K562 (cell line): ENCODE measurements around the gene COX6B2. TPM values are rescaled to one million over a fixed set of nuclear protein-coding genes. Genes with fewer than 3 reads are reported as not detected.

Source experiments
- AFF4 ChIP-seq: sonication (generic); formaldehyde crosslinking; IDR thresholded peaks from 2 replicates; pipeline ENCODE4 v1.8.0; 2023; ENCODE audit warnings: mild to moderate bottlenecking, missing genetic modification reagents
- CBX3 ChIP-seq, 2 experiments: IDR thresholded peaks; 1 replicate in 1 of 2; 2 replicates in 1 of 2; pipeline ENCODE4 v1.6.1; 2012; ENCODE audit warnings: inconsistent platforms in 2 of 2, low read length in 2 of 2, borderline replicate concordance in 1 of 2, control low read depth in 1 of 2
- CCAR2 ChIP-seq: fragments of 200-400 bp; formaldehyde crosslinking; IDR thresholded peaks from 2 replicates; pipeline ENCODE4 v1.6.1; 2017; ENCODE audit warnings: mild to moderate bottlenecking, low read depth, low read length
- CSDE1 ChIP-seq, 2 experiments: fragments of 450-650 bp; IDR thresholded peaks; 2 replicates each; pipeline ENCODE4 v1.6.1; 2016; ENCODE audit warnings: mild to moderate bottlenecking in 1 of 2
- ETS1 ChIP-seq: conservative IDR thresholded peaks from 2 replicates; pipeline ENCODE4 v1.6.1; 2011; ENCODE audit warnings: low read depth, mild to moderate bottlenecking, low read length; ENCODE audit not compliant: control insufficient read depth
- NCOA2 ChIP-seq, 2 experiments: fragments of 450-650 bp; IDR thresholded peaks; 2 replicates each; pipeline ENCODE4 v1.6.1; 2018; ENCODE audit warnings: mild to moderate bottlenecking in 2 of 2, moderate library complexity in 1 of 2; ENCODE audit not compliant: partially characterized antibody in 2 of 2
- NELFE ChIP-seq: IDR thresholded peaks from 2 replicates; pipeline ENCODE4 v1.6.1; 2011; ENCODE audit warnings: mild to moderate bottlenecking; ENCODE audit not compliant: insufficient read depth, insufficient read length
- PML ChIP-seq: IDR thresholded peaks from 2 replicates; pipeline ENCODE4 v1.6.1; 2012; ENCODE audit warnings: low read length, inconsistent platforms
- POLR2AphosphoS5 ChIP-seq: IDR thresholded peaks from 2 replicates; pipeline ENCODE4 v1.6.1; 2011; ENCODE audit warnings: mild to moderate bottlenecking, low read depth, low read length, moderate library complexity; ENCODE audit not compliant: control insufficient read depth, insufficient read depth
- SMC3 ChIP-seq: conservative IDR thresholded peaks from 2 replicates; pipeline ENCODE4 v1.6.1; 2011; ENCODE audit warnings: low read depth, low read length, improper control_type of control experiment; ENCODE audit not compliant: insufficient read depth
- TCF3 ChIP-seq: sonication (generic); formaldehyde crosslinking; IDR thresholded peaks from 2 replicates; pipeline ENCODE4 v1.4.0; 2020; ENCODE audit warnings: mild to moderate bottlenecking, missing genetic modification reagents
- ZBTB34 ChIP-seq: fragments of 250-450 bp; sonication (Bioruptor Pico); IDR thresholded peaks from 2 replicates; pipeline ENCODE4 v1.8.0; 2021; ENCODE audit warnings: mild to moderate bottlenecking, moderate library complexity
- ZFP91 ChIP-seq: sonication (generic); formaldehyde crosslinking; IDR thresholded peaks from 2 replicates; pipeline ENCODE4 v1.8.0; 2022; ENCODE audit warnings: mild to moderate bottlenecking, missing genetic modification reagents
- ZFX ChIP-seq: sonication (generic); formaldehyde crosslinking; IDR thresholded peaks from 2 replicates; pipeline ENCODE4 v1.8.0; 2022; ENCODE audit warnings: mild to moderate bottlenecking, missing genetic modification reagents, moderate library complexity
- ZNF41 ChIP-seq: fragments of 250-450 bp; sonication (Bioruptor Pico); conservative IDR thresholded peaks from 2 replicates; pipeline ENCODE4 v1.4.0; 2020; ENCODE audit warnings: mild to moderate bottlenecking
- ZNF445 ChIP-seq: fragments of 250-450 bp; sonication (Bioruptor Pico); IDR thresholded peaks from 2 replicates; pipeline ENCODE4 v1.4.0; 2020; ENCODE audit warnings: low read depth, mild to moderate bottlenecking, moderate library complexity
- ZNF583 ChIP-seq: fragments of 250-450 bp; sonication (Bioruptor Pico); IDR thresholded peaks from 2 replicates; pipeline ENCODE4 v1.4.0; 2020
- polyA plus RNA-seq, 8 experiments: library from polyadenylated mRNA; depleted of rRNA in 4 of 8; stranded (reverse) in 5 of 8; unstranded in 3 of 8; fragments of >200 nt; fragmentation: Nextera tagmentation in 2 of 8; fragmentation: Illumina TruSeq in 1 of 8; extraction: Ambion mirVana in 2 of 8; extraction: Trizol in 1 of 8; gene quantifications; 2 replicates each; pipeline versions ENCODE4 v1.2.1 to v1.2.3, GENCODE V29; 2011 to 2014; ENCODE audit warnings: inconsistent platforms in 1 of 8, missing spikeins in 1 of 8
- total RNA-seq, 7 experiments: library from RNA; depleted of rRNA in 6 of 7; stranded (reverse); fragments of >200 nt in 6 of 7; fragmentation: Illumina TruSeq in 2 of 7; extraction: Trizol in 2 of 7; gene quantifications; 2 replicates each; pipeline versions ENCODE4 v1.2.1 to v1.2.3, GENCODE V29; 2011 to 2021; ENCODE audit warnings: low replicate concordance in 1 of 7

The COX6B2 gene
- total and polyA plus RNA-seq, 9 of the 15 experiments (the other 6 are each of a cell fraction or from before 2014, with no cell fraction given) = 0.40 to 2.5 (median 0.83) TPM

- TF ChIP-seq ZNF41 (CRISPR knock-in tag) (no peak), PML (no peak), ZNF583 (CRISPR knock-in tag) (no peak), ZNF445 (CRISPR knock-in tag) (no peak), POLR2AphosphoS5 (peak; percentile 85), SMC3 (no peak), TCF3 (CRISPR knock-in tag) (no peak), ZBTB34 (CRISPR knock-in tag) (no peak), NELFE (no peak), ZFP91 (no peak), ETS1 (no peak), CSDE1 (IDR thresholded peaks at IDR 0.05) (no peak), AFF4 (peak; percentile 53; the same call in 1 of the 2 replicates), CBX3 (IDR thresholded peaks at IDR 0.05; ENCODE audit: borderline replicate concordance in 1 of 2, low read length in 2 of 2) (no peak), ZFX (CRISPR knock-in tag) (peak; percentile 68; the same call in 1 of the 2 replicates), NCOA2 (IDR thresholded peaks at IDR 0.05; ENCODE audit: partially characterized antibody in 2 of 2) (no peak), CCAR2 (no peak)
Measured at GRCh38 chr19:55339889-55340783, 14.4 kb downstream of the COX6B2 start (continued).
